HG03280 (cell line): ENCODE data around the gene PEA15.

Source experiments
- ATAC-seq: cut with Tn5 transposase; IDR thresholded peaks from one replicate; pipeline ENCODE4 v1.9.1; 2021; ENCODE audit warnings: mild to moderate bottlenecking, moderate library complexity; ENCODE audit not compliant: unreplicated experiment

Gene PEA15

DNA sequence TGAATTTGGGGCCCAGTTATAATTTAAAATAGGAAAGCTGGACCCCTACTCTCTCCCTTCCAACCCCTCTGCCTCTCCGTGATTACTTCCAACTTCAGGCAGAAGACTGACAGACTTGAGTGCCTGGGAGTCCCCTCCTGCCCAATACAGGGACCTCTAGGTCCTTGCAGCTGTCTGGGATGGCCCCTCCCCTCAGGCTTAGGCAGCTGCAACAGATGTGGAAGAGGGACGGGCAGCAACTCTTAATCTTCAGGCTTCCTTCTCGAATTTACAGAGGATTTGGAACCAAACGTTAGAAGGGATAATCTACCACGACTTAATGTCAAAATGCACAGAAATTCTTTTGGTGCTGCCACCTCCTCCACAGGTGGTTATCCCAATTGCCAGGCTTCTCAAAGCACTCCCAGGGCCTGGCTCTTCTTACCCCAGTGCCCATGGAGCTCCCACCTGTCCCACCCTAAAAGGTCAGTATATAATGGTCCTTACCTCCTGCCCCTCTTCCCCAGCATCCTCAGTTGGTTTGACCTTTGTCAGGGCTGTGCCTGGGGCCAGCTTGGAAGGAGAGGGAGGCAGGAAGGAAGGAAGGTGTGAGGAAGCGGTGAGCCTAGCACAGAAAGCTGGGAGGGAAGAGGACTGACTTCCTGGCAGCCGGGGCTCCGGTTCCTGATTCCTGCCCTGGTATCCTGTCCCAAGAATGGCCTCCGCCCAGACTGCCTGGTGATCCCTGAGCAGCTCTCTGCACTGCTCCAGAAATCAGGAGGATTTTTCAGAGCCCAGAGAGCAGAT is 2.8 kb downstream of the PEA15 start:
- ATAC-seq, result no peak

DNA sequence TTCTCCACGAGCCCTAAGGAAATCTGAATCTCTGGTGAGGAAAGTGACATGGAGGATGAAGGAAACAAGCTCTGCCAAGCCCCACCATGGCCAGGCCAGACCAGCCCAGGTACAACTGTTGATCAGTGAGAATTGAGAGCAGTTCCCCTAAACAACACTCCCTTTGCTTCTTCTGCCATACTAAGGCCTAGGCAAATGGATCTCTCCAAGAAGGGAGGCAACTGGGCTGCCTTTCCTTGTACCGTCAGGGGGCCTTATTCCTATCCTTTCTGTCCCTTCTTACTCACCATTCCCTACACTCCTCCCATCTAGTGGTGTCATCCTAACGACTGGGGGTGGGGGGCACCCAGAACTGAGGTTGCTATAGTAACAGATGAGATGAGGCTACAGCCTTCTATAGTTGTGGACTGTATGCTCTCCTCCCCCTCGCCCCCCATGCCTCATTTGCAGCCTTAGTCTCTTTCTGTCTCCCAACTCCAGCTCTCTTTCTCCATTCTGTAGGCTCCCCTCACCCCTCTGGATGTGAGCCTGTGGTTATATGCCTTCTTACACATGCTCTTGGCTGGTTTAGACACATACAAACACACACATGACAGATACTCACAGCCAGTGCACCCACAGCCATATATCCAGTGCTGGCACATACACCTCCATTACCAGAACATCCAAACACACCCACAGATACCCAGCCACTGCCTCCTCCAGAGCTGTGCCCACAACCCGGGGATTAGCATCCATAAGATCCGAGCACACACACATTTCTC is 3.6 kb downstream of the PEA15 start:
- ATAC-seq, result no peak

DNA sequence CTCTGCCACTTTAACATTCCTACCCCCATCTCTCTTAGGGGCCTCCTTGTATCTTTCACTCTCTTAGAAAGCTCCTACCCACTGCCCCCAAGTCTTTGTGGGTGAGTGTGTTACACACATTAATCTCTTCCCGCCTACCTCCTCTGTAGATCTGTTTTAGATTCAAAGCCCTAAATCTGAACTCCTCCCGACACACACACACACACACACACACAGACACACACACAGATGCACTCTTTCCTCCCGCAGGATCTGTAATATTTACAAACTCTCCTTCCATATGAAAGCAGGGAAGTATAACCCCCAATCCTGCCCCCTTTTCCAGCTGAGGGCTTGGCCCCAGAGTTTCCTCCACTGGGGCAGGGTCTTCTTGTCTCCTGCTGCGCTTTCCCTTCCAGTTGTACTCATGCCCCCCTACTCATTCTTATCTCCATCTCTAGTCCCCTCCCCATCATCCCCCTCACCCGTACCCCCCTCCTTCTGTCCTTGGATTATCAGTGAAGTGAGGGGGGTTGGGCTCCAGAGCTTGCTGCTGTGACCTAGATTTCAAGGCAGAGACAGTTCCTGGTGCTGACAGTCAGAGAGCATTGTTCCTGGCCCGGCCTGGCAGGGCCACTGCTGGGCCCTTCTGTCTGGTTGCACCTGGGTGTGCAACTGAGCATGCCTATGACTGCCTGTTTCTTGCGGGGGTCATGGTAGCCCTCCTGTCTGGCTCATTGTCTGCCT is 4.3 kb downstream of the PEA15 start:
- ATAC-seq, result no peak

DNA sequence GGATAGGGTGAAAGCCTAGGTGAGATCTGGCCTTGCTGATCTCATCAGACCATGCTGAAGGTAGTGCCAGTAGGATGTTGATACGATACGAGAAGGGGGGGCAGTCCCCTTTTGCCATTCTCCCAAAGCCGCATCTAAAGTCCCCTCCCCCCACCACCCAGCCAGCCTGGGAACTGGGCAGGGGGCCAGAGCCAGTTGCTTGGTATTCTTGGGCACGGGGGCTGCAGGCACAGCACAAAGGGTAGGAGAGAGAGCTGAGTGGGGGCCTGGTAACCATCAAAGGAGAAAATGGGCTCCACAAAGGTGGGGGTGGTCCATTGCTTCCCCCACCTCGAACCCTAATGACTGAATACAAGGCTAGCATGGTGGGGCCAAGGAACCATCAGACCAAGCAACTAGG is 5.4 kb downstream of the PEA15 start:
- no peak for ATAC-seq

DNA sequence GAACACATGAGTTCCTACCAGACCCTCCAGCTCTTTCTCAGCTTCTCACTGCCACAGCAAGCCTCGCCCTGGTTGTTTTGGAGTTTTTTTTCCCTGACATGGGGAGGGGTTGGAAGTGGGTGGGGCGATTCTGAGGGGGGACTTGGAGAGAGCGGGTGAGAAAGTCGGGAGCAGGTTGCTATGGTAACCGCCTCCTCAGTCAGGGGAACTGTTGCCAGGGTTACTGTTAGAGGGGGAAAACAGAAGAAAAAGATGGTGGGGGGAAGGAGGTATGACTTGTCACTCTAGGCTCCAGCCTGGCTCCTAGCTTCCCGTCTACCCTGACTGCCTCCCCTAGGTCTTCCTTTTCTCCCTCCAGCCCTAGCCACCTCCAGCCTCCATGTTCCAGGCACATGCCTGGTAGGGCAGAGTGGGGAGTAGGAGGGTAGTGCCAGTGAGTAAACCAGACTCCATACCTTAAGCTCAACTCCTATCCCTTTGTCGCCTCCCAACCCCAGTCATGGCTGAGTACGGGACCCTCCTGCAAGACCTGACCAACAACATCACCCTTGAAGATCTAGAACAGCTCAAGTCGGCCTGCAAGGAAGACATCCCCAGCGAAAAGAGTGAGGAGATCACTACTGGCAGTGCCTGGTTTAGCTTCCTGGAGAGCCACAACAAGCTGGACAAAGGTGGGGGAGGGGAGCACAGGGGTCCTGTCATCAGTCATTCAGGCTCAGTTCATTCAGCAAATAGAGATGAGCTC is 6.0 kb downstream of the PEA15 start:
- ATAC-seq, result no peak

DNA sequence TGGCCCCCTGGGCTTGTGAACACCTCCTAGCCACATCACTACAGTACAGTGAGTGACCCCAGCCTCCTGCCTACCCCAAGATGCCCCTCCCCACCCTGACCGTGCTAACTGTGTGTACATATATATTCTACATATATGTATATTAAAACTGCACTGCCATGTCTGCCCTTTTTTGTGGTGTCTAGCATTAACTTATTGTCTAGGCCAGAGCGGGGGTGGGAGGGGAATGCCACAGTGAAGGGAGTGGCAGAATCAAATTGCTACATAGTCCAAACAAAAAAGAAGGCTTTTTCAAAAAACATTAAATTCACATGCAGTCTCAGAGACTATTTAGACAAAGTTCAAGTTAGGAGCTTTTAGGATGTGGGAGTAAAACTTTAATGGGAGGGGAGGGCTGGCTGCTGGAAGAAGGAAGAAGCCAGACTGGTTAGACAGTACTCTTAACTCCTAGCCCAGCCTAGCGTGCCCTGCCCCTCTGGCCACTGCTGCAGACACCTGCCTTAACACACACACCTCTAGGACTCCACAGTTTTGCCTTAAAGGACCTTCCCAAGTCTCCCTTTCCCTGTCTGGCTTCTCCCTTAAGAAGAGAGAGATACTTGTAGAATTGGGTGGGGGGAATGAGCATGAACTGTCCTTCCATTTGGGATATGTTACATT is 9.4 kb downstream of the PEA15 start:
- ATAC-seq, result no peak

DNA sequence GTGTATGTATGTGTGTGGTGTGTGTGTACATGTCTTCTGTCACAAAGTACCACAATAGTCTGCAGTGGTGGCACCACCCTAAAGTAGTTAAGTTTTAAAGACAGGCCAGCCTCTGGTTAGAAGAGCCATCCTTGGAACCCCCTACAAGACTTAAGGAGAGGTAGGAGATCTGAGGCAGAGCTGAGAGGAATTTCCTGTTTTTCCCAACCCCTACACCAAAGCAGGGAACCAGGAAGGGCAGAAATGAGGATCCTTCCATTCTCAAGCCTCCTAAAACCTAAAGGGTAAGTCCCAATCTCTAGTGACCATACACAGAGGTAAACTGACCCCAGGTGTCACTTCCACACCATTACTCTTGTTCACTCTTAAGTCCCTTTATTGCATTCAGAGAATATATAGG is 11.1 kb downstream of the PEA15 start:
- no peak for ATAC-seq

DNA sequence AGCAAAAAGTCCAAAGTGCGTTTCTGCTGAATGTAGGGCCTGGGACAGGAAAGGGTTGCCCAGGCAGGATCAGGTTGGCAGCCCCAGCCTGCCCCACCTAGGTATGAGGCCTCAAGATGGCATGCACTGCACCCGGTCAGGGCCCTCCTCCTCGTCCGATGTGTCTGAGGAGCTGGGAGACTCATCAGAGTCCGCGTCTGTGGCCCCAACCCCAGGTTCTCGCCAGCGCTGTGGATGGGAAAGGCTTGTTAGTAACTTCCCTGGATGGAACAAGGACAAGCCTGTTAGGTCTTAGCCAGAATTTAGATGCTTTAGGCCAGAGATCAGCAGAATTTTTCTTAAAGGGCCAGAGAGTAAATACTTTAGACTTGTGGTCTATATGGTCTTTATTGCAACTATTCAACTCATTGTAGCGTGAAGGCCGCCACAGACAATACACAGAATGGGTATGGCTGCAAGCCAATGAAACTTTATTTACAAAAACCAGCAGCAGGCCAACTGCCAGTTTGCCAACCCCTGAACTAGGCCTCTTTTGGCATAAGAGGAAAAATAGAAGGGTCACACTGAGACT is 12.4 kb downstream of the PEA15 start:
- ATAC-seq, result no peak

DNA sequence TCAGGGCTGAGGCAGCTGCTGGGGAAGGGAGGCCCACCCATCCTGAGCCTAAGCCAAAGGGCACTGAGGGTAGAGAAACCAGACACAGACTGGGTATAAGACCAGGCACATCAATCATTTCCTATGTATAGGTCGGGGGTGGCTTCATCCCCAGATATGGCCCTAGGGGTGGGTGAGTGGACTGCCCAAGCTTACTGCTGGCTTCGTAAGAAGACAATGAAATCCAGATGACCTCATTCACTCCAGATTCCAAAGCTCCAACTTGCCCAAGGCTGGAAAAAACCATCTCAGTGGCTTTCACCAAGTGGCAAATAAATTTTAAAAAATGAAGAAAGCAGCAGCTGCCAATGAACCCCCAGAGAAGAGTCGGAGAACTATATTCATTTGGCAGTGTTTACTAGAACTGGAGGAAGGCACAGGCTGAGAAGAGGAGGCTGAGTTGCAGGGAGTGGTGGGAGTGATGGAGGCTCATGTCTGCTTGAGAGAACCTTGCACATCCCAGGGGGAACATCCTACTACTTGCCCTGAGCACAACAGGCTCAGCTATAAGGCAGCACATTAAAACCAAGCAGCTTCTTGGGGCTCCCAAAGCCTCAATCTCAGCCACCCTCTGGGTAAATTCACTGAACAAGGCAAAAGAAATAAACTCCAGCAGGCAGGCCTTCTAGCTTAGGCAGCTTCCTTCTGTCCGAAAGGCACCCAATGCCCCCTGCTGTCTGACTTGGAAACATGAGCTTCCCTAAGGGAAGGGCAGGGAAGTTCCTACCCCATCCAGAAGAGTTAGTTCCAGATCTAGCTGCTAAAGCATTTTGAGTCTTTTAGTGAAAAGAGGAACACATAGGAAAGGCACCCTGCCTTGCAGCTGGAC is 14.1 kb downstream of the PEA15 start:
- ATAC-seq, result no peak

DNA sequence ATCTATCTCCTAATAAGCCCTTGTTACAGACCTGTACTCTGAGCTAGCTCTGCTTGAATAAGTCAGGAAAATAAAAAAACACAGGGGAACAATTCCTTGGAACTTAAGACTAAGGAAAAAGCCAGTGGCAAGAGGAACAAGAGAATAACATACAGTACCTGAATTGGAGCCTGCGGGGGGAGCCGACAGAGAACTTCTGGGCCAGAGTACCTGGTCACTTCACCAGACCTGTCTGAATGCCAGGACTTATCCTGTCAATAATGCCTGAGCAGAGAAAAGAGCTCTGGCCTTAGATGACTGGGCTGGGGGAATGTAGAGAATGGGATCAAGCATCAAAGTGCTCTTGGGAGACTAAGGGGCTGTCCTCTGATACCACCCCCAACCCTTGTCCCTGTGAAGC is 15.1 kb downstream of the PEA15 start:
- no peak for ATAC-seq

DNA sequence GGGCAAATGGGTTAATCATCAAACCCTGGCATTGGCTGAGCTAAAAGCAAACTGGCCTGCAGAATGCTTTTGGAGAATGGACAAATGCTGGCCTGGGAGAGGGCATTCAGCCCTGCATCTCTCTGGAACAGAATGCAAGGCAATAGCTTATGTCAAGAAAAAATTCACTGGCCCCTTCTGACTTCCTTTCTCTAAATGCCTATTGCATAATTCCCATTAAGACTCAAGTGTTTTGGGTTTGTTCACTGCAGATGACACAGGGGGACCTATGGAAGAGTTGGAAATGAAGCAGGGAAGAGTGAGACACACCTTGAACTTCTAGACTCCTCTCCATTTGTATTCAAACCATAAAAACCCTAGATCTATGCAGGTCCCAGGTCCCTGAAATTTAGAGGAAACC is 15.9 kb downstream of the PEA15 start:
- ATAC-seq, result no peak

DNA sequence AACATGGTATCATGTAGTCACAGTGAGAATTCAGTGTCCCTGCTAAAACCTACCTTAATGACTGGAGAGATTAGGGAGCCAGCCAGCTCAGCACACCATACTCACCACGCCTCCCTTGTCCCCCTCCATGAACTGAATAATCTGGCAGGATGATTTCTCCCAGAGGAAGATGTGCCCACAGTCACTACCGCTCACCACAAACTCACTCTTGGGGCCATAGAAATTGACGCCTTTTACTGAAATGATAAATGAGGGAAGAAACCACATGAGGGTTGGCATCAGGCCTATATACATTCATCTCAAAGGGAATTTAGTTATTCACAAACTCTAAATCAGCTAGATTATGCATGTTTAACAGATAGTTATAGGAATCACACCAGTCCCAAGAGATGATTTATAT is 17.4 kb downstream of the PEA15 start:
- no peak for ATAC-seq

DNA sequence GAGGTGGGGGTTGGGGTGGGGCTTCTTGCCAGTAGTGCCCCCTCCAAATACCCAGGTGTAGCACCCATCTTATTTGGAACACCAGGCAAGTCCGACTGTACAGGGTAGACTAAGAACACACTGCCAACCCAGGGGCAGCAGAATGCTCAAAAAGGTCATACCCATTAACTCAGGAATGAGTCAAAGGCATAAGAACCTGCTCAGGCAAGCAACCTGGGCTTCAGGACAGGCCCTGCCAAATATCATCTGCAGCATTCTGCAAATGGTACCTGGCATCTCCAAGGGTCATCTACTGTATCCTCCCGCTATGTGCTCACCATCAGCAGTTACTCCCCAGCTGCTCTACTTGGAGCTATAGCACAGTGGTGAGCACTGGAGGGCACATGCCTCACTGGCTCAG is 19.4 kb downstream of the PEA15 start:
- ATAC-seq, result no peak

DNA sequence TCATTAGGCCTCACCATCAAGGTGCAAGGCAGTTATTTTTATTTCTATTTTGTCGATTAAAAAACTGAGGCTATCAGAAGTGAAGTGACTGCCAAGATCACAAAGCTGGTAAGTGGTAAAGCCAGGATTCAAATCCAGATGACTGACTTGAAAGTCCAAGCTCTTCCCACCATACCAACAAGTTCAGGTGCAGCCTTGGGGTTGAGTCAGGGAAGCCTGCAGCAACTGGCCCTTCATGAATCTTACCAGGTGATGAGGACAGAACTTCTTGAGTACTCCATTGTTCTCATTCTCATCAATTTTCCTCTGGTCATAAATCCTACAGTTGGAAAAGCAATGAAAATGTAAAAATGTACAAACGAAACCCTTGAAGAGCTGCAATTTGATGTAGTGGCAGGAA is 20.2 kb downstream of the PEA15 start:
- ATAC-seq, result no peak

DNA sequence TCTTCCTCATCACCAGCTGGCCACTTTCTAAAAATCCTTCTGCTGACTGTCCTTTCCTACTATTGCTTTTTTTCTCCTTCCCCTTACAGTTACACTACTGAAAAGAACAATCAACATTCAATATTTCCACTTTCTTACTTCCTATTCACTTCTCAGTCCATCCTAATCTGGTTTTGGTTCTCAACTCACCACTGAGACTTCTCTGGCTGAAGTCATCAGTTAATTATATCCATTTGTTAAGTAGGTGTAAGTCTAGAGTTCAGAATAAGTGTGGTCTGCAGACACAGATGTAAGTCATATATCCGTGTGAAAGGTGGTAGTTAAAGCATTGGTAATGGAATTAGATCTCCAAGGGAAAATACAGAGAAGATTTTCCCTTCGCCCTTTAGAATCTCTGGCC is 21.4 kb downstream of the PEA15 start:
- no peak for ATAC-seq

DNA sequence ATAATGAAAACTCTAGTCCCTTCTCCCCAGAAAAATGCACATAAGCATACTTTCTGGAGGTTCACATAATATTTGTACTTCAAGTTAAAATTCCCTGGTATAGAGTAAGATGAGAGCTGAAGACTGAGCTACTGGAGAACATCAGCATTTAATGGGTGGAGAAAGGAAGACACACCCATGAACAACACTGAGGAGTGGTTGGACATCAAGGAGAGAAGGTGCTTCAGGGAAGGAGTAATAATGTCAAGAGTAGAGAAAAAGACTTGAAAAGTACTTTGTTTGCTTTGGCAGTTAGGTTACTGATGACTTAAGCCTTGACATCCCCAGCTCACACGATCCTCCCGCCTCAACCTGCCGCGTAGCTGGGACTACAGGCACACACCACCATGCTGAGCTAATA is 21.9 kb downstream of the PEA15 start:
- no peak for ATAC-seq

DNA sequence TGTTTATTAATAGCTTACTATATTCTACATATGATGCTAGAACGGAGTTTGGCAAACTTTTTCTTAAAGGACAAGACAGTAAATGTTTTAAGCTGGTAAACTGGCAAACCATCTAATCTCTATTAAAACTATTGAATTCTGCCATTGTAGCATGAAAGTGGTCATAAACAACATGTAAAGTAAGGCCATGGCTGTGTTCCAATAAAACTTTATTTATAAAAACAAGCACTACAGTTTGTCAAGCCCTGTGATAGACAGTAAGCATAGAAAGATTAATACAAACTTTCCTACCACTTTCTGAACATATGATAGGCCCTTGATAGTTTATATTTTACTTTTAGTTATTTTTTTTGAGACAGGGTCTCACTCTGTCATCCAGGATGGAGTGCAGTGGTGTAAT is 22.4 kb downstream of the PEA15 start:
- no peak for ATAC-seq

DNA sequence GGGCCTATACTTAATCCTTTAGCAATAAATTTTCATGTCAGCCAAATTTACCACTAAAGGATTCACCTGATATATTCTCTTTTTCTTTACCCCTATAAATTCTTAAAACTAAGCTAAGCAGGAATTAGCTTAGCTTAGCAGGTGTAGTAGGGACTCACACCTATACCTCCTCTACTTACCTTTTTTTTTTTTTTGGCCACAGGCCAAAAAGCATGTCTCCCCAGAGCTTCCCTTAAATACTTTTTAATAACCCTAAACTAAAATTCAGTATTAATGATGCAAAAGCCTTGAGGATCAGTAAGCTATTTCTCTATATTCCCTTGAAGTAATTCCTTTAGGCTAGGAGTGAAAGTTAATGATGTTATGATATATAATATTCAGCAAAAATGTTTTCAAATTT is 23.2 kb downstream of the PEA15 start:
- no peak for ATAC-seq

DNA sequence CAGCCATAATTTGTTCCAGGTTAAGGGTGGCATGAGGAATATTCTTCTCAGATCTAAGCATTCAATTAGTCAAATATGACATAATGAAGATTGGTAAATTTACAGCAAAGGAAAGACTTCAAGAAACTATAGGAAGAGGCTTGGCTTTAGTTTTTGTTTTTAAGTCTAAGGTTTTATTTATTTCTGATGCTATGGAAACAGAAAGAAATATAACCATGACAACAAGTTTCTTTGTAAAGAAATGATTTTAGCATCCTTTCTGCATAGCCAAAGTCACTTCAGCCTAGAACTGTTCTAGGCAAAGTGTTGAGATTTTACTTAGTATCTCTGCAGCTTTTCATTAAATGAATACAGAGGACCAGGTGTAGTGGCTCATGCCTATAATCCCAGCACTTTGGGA is 27.7 kb downstream of the PEA15 start:
- ATAC-seq, result no peak
